ENCODE data around the gene DYSF. TPM values are rescaled to one million over a fixed set of nuclear protein-coding genes. Genes with fewer than 3 reads are reported as not detected.

Gene DYSF
- polyA plus RNA-seq, 1 donor from 2014 or later = 0.04 TPM

DNA sequence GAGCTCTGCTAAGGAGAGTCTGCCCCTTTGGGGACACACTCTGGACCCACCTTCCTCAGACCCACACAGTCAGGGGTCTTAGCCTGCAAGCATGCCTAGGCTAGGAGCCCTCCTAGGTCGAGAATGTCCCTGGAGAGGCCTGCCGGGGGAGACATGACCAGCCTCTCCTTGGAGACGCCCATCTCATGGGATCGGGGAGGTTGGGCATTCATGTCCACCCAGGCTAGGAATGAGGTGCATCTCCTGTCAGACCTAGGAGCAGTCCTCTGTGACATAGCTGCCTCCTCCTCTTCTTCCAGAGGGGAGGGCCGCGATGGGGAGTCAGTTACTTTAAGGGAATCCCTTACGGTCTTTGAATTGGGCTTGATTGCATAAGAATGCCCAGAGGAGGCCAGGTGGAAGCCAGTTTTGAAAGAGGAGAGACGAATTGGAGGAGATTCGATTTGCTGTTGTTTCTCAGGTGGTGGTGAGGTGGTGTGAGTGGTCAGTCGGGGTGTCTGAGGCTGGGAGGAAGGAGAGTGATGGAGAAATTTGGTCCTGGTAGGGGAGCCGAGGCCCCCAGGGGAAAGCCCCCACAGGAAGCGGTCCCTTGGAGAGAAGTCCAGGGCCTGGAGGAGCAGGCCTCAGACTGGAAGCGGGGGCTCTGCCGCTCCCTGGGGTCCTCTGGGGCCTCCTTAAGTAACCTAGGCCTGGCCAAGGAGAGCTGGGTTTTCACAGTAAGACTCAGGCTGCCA lies 241.3 kb downstream of the DYSF start:
- H3K79me2 ChIP-seq (replicated peaks; ENCODE audit: insufficient read depth, low read length) = no peaks in the 10 kb centered on the region
- no peak overlapping the region for H3K9ac ChIP-seq (ENCODE audit: low read length)
- H3K36me3 ChIP-seq (ENCODE audit: insufficient read depth, low read length) = no peaks in the 10 kb centered on the region
- no peak overlapping the region for H2AFZ ChIP-seq (ENCODE audit: low read depth, low read length)
- H4K20me1 ChIP-seq (ENCODE audit: insufficient read depth) = no peaks in the 10 kb centered on the region
- no peak overlapping the region for H3K4me2 ChIP-seq (ENCODE audit: low read length)
- H3K4me3 ChIP-seq (ENCODE audit: low read length) = no peak overlapping the region
- H3K27ac ChIP-seq (ENCODE audit: low read length) = no peak overlapping the region
- H3K27me3 ChIP-seq (ENCODE audit: insufficient read depth, low read depth, low read length) = no peaks in the 10 kb centered on the region
- no peak for TF ChIP-seq EZH2 (IDR thresholded peaks at IDR 0.05; ENCODE audit: borderline replicate concordance, insufficient read depth, low read length, poor library complexity, severe bottlenecking)
- TF ChIP-seq POLR2AphosphoS5 (IDR thresholded peaks at IDR 0.05) = no peak
- no peak for TF ChIP-seq TAF1 (IDR thresholded peaks at IDR 0.05; ENCODE audit: low read depth)
- no peak for TF ChIP-seq SMC3 (conservative IDR thresholded peaks at IDR 0.05; ENCODE audit: poor library complexity)
- TF ChIP-seq EP300 (conservative IDR thresholded peaks at IDR 0.05; ENCODE audit: poor library complexity, severe bottlenecking) = no peak
- no peak for TF ChIP-seq MXI1 (conservative IDR thresholded peaks at IDR 0.05; ENCODE audit: poor library complexity, severe bottlenecking)
- no peak for TF ChIP-seq CTCF (IDR thresholded peaks at IDR 0.05; ENCODE audit: poor library complexity, severe bottlenecking)
- no peak for TF ChIP-seq RAD21 (conservative IDR thresholded peaks at IDR 0.05)
- TF ChIP-seq REST (IDR thresholded peaks at IDR 0.05; ENCODE audit: borderline replicate concordance) = no peak
- H3K9me3 ChIP-seq (ENCODE audit: low read length) = no peaks in the 10 kb centered on the region
- no peaks in the 10 kb centered on the region for H3K9me2 ChIP-seq (ENCODE audit: insufficient read depth, low read length)
- H3F3A ChIP-seq (ENCODE audit: insufficient read depth, low read length, poor library complexity, severe bottlenecking) = no peaks in the 10 kb centered on the region

DNA sequence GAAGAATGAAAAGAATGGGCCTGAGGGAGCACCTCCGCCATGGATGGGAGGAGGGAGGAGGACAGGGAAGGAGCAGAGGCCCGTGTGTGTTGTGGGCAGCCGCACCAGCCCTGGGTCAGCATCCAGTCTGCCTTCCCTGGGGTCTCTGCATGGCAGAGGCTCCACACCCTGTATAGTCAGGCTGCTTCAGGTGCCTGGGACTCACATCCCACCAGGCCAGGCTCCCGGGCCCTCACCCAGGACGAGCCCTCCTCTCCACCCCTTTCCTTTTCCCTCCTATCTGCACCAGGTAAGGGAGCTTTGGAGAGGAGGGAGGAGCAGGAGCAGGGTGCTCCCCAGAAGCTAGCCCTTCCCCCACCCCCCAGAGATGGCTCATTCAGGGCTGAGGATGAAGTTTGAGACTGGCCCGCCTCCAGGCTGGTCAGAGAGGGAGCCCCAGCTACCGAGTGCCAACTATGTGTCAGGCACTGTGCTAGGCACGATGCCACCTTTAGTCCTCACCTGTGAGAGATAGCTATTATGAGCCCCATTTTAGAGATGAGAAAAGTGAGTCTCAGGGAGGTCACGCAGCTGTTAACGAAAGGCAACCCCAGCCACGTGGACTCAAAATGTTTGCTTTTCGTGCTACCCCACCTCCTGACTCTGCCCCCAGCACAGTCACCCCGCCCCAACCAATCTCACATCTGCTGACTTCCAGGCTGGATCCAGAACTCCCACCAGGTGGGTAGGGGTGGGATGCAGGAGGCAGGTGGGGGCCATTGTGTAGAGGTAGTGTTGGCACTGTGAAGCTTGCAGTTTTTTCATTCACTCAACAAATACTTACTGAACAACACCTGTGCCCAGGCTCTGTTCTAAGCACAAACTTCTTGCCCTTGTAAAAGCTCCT lies 242.1 kb downstream of the DYSF start:
- H3K9me2 ChIP-seq (ENCODE audit: insufficient read depth, low read length) = no peaks in the 10 kb centered on the region
- no peak overlapping the region for H3K27ac ChIP-seq (ENCODE audit: low read length)
- no peaks in the 10 kb centered on the region for H3K79me2 ChIP-seq (replicated peaks; ENCODE audit: insufficient read depth, low read length)
- H3K4me2 ChIP-seq (ENCODE audit: low read length) = no peak overlapping the region
- no peak overlapping the region for H2AFZ ChIP-seq (ENCODE audit: low read depth, low read length)
- no peaks in the 10 kb centered on the region for H4K20me1 ChIP-seq (ENCODE audit: insufficient read depth)
- H3K27me3 ChIP-seq (ENCODE audit: insufficient read depth, low read depth, low read length) = no peaks in the 10 kb centered on the region
- no peak overlapping the region for H3K9ac ChIP-seq (ENCODE audit: low read length)
- TF ChIP-seq SMC3 (conservative IDR thresholded peaks at IDR 0.05; ENCODE audit: poor library complexity) (no peak), POLR2AphosphoS5 (IDR thresholded peaks at IDR 0.05) (no peak), RAD21 (conservative IDR thresholded peaks at IDR 0.05) (no peak), EZH2 (IDR thresholded peaks at IDR 0.05; ENCODE audit: borderline replicate concordance, insufficient read depth, low read length, poor library complexity, severe bottlenecking) (no peak), EP300 (conservative IDR thresholded peaks at IDR 0.05; ENCODE audit: poor library complexity, severe bottlenecking) (no peak), CTCF (IDR thresholded peaks at IDR 0.05; ENCODE audit: poor library complexity, severe bottlenecking) (no peak), REST (IDR thresholded peaks at IDR 0.05; ENCODE audit: borderline replicate concordance) (no peak), MXI1 (conservative IDR thresholded peaks at IDR 0.05; ENCODE audit: poor library complexity, severe bottlenecking) (no peak), TAF1 (IDR thresholded peaks at IDR 0.05; ENCODE audit: low read depth) (no peak)
- H3F3A ChIP-seq (ENCODE audit: insufficient read depth, low read length, poor library complexity, severe bottlenecking) = no peaks in the 10 kb centered on the region
- no peak overlapping the region for H3K4me3 ChIP-seq (ENCODE audit: low read length)
- no peaks in the 10 kb centered on the region for H3K36me3 ChIP-seq (ENCODE audit: insufficient read depth, low read length)
- no peaks in the 10 kb centered on the region for H3K9me3 ChIP-seq (ENCODE audit: low read length)

All from neural cell (in vitro differentiated cells).